CD14-positive monocyte (primary cell): ENCODE measurements around the gene SLC5A5. TPM values are rescaled to one million over a fixed set of nuclear protein-coding genes. Genes with fewer than 3 reads are reported as not detected.

Source experiments
- DNase-seq, 3 donors: peaks; one replicate each; pipeline ENCODE4 v3.0.0-alpha.2; 2011 to 2022
- H2AFZ ChIP-seq: 2 replicates; pipeline ENCODE4 v1.6.0; 2012; ENCODE audit warnings: mild to moderate bottlenecking, low read depth, low read length, inconsistent platforms; ENCODE audit not compliant: insufficient read depth, poor library complexity, severe bottlenecking
- H3K27ac ChIP-seq, 2 donors: 1 replicate in 1 of 2; 2 replicates in 1 of 2; pipeline ENCODE4 v1.5.1; 2012 to 2013; ENCODE audit warnings: low read length in 2 of 2, control low read depth in 1 of 2, inconsistent platforms in 1 of 2, low read depth in 1 of 2, mild to moderate bottlenecking in 1 of 2
- H3K27me3 ChIP-seq, 2 donors: one replicate each; pipeline versions ENCODE4 v1.6.0 to v1.6.1; 2011 to 2013; ENCODE audit warnings: low read length in 2 of 2; ENCODE audit not compliant: control insufficient read depth in 2 of 2, insufficient read depth in 2 of 2
- H3K36me3 ChIP-seq, 2 donors: replicated peaks in 1 of 2; 1 replicate in 1 of 2; 2 replicates in 1 of 2; pipeline versions ENCODE4 v1.5.1 to v1.6.1; 2012 to 2013; ENCODE audit warnings: low read length in 2 of 2, control low read depth in 1 of 2, inconsistent platforms in 1 of 2, mild to moderate bottlenecking in 1 of 2; ENCODE audit not compliant: insufficient read depth in 2 of 2, control insufficient read depth in 1 of 2
- H3K4me1 ChIP-seq, 2 donors: 1 replicate in 1 of 2; 2 replicates in 1 of 2; pipeline versions ENCODE4 v1.5.1 to v1.6.1; 2012 to 2013; ENCODE audit warnings: low read length in 2 of 2, control low read depth in 1 of 2, inconsistent platforms in 1 of 2, mild to moderate bottlenecking in 1 of 2, moderate library complexity in 1 of 2; ENCODE audit not compliant: insufficient read depth in 2 of 2, control insufficient read depth in 1 of 2
- H3K4me2 ChIP-seq: replicated peaks from 2 replicates; pipeline ENCODE3; 2012; ENCODE audit warnings: low read length, moderate library complexity, mild to moderate bottlenecking; ENCODE audit not compliant: poor library complexity, severe bottlenecking; ENCODE audit errors: extremely low read depth
- H3K4me3 ChIP-seq, 3 experiments: fragments of 200-600 bp in 1 of 3; sonication (generic) in 1 of 3; replicated peaks in 1 of 3; 1 replicate in 2 of 3; 2 replicates in 1 of 3; pipeline ENCODE4 v1.5.1; 2011 to 2013; ENCODE audit warnings: low read length in 3 of 3, mild to moderate bottlenecking in 3 of 3, control low read depth in 2 of 3, low read depth in 2 of 3, inconsistent platforms in 1 of 3, moderate library complexity in 1 of 3
- H3K79me2 ChIP-seq: 2 replicates; pipeline ENCODE4 v1.6.0; 2012; ENCODE audit warnings: mild to moderate bottlenecking, control low read depth, inconsistent platforms, low read length, moderate library complexity; ENCODE audit not compliant: insufficient read depth
- H3K9ac ChIP-seq: 2 replicates; pipeline ENCODE4 v1.6.0; 2017; ENCODE audit warnings: low read length, mild to moderate bottlenecking; ENCODE audit not compliant: insufficient read depth, poor library complexity, severe bottlenecking
- H3K9me3 ChIP-seq, 2 donors: replicated peaks in 1 of 2; 1 replicate in 1 of 2; 2 replicates in 1 of 2; pipeline versions ENCODE4 v1.5.1 to v1.6.1; 2012 to 2013; ENCODE audit warnings: low read length in 2 of 2, control low read depth in 1 of 2; ENCODE audit not compliant: control insufficient read depth in 1 of 2, insufficient read depth in 1 of 2
- H4K20me1 ChIP-seq: 2 replicates; pipeline ENCODE4 v1.6.0; 2012; ENCODE audit warnings: mild to moderate bottlenecking, low read length, control low read depth, moderate library complexity; ENCODE audit not compliant: insufficient read depth
- H3K27ac Mint-ChIP-seq, 7 donors: one replicate each; pipeline ENCODE4 v1.8.0; 2020; ENCODE audit warnings: mild to moderate bottlenecking in 7 of 7, mixed read lengths in 7 of 7, moderate library complexity in 6 of 7, inconsistent platforms in 2 of 7
- H3K27me3 Mint-ChIP-seq, 3 donors: one replicate each; pipeline ENCODE4 v1.8.0; 2021 to 2022; ENCODE audit warnings: low read depth in 3 of 3, mild to moderate bottlenecking in 3 of 3, mixed read lengths in 3 of 3, moderate library complexity in 3 of 3, inconsistent platforms in 1 of 3
- H3K36me3 Mint-ChIP-seq, 2 donors: one replicate each; pipeline ENCODE4 v1.8.0; 2020; ENCODE audit warnings: mixed read lengths in 2 of 2, inconsistent platforms in 1 of 2, mild to moderate bottlenecking in 1 of 2
- H3K4me1 Mint-ChIP-seq: one replicate; pipeline ENCODE4 v1.8.0; 2020; ENCODE audit warnings: mild to moderate bottlenecking, mixed read lengths
- H3K4me3 Mint-ChIP-seq, 2 donors: one replicate each; pipeline ENCODE4 v1.8.0; 2020; ENCODE audit warnings: mild to moderate bottlenecking in 2 of 2, mixed read lengths in 2 of 2, moderate library complexity in 1 of 2
- H3K9me3 Mint-ChIP-seq, 7 donors: one replicate each; pipeline ENCODE4 v1.8.0; 2020 to 2022; ENCODE audit warnings: mixed read lengths in 7 of 7, mild to moderate bottlenecking in 6 of 7, moderate library complexity in 6 of 7, inconsistent platforms in 2 of 7
- WGBS: methylation state at CpG from one replicate; pipeline ENCODE4 v1.1.5; 2013; ENCODE audit warnings: missing lambda C conversion rate; ENCODE audit not compliant: insufficient coverage; 5-methylcytosine and 5-hydroxymethylcytosine counted together
- intact Hi-C, 2 donors: fragments of 100-400 bp; cut with micrococcal nuclease; formaldehyde crosslinking; loops; one replicate each; pipeline versions ENCODE4 v1.15.0 to v1.15.1; 2023
- polyA plus RNA-seq, 3 donors: library from polyadenylated mRNA; depleted of rRNA in 1 of 3; unstranded in 2 of 3; stranded (reverse) in 1 of 3; fragments of 300-500 nt in 2 of 3; fragments of >200 nt in 1 of 3; fragmentation: Illumina TruSeq in 2 of 3; gene quantifications; 1 replicate in 2 of 3; 2 replicates in 1 of 3; pipeline ENCODE4 v1.2.3, GENCODE V29; 2012 to 2021
- TF ChIP-seq, protein P1 (sequence below): fragments of 200-600 bp; IDR thresholded peaks from one replicate; pipeline ENCODE4 v1.8.0; 2022; ENCODE audit warnings: antibody characterized with exemption, mild to moderate bottlenecking

SLC5A5 gene
- polyA plus RNA-seq, 3 donors = 0.03 TPM; not detected in 2

DNA sequence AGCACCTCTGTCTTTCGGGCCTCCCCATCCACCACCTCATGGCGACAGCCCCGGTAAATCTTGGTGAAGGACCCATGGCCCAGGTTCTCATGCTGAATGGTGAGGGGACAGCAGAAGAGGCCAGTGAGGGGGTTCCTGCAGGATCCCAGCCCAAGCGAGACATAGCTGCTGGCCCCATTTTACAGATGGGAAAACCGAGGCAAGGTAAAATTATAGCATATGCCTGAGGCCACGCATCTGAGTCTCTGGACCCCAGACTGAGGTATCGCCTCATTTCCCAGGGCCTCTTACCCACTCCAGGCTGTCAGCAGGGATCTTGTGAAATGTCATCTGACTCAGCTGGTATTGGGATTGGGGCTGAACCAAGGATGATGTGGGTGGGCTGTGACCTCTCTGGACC lies 33.8 kb upstream of the SLC5A5 start:
- H3K79me2 ChIP-seq = no peaks in the 10 kb centered on the region
- H3K9ac ChIP-seq = no peak overlapping the region
- Mint-ChIP-seq H3K36me3 (peaks cover 71 to 94% of the 10 kb centered on the region in 2 donors), H3K4me1 (peaks cover under 1% of the 10 kb centered on the region), H3K4me3 (no peak overlapping the region), H3K27me3 (peaks cover 0 to 4% (median 0%) of the 10 kb centered on the region in 3 donors), H3K27ac (no peak overlapping the region), H3K9me3 (no peaks in the 10 kb centered on the region)
- no peak overlapping the region for H3K4me2 ChIP-seq
- no peak overlapping the region for H3K4me3 ChIP-seq
- H3K4me1 ChIP-seq = peaks cover under 1 to 3% of the 10 kb centered on the region in 2 donors
- H4K20me1 ChIP-seq = peaks cover 7% of the 10 kb centered on the region
- no peaks in the 10 kb centered on the region for H3K27me3 ChIP-seq
- no peak for DNase-seq
- H3K9me3 ChIP-seq = no peaks in the 10 kb centered on the region
- no peak overlapping the region for H2AFZ ChIP-seq
- peaks cover 59 to 86% of the 10 kb centered on the region in 2 donors for H3K36me3 ChIP-seq
- 100% methylated on average over 3 of the region's 7 CpGs for WGBS
- no peak overlapping the region for H3K27ac ChIP-seq
- intact Hi-C loops = loop anchor here in 1 of 2 donors (5.0 kb wide), 1 partner anchor 36 kb away; no protein-coding TSS in a partner anchor
- TF ChIP-seq, protein P1, sequence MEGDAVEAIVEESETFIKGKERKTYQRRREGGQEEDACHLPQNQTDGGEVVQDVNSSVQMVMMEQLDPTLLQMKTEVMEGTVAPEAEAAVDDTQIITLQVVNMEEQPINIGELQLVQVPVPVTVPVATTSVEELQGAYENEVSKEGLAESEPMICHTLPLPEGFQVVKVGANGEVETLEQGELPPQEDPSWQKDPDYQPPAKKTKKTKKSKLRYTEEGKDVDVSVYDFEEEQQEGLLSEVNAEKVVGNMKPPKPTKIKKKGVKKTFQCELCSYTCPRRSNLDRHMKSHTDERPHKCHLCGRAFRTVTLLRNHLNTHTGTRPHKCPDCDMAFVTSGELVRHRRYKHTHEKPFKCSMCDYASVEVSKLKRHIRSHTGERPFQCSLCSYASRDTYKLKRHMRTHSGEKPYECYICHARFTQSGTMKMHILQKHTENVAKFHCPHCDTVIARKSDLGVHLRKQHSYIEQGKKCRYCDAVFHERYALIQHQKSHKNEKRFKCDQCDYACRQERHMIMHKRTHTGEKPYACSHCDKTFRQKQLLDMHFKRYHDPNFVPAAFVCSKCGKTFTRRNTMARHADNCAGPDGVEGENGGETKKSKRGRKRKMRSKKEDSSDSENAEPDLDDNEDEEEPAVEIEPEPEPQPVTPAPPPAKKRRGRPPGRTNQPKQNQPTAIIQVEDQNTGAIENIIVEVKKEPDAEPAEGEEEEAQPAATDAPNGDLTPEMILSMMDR = no peak

DNA sequence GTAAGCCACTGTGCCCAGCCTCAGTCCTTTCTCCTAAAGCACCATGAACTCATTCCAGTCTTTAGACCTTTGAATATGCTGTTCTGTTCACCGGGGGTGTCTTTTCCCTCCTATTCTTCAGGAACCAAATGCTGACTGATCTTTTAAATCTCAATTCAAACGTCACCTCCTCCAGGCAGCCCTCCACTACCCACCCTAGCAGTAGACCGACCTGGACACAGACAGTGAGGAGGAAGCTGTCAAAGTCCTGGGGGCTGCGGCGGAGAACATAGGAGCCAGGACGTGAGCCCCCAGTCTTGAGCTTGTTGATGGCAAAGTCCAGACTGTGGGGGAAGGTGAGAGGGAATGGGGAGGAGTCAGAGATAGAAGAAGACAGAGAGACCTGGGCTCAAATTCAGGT lies 31.7 kb upstream of the SLC5A5 start:
- peaks cover 48 to 76% of the 10 kb centered on the region in 2 donors for H3K36me3 ChIP-seq
- peaks cover 73 to 92% of the 10 kb centered on the region in 2 donors for H3K36me3 Mint-ChIP-seq
- H3K4me2 ChIP-seq = no peak overlapping the region
- no peak overlapping the region for H2AFZ ChIP-seq
- no peak for DNase-seq
- H3K9me3 ChIP-seq = no peaks in the 10 kb centered on the region
- intact Hi-C loops = no loop called here
- peaks cover 0 to 6% (median 0%) of the 10 kb centered on the region in 3 donors for H3K27me3 Mint-ChIP-seq
- no peaks in the 10 kb centered on the region for H3K27me3 ChIP-seq
- peaks cover 17% of the 10 kb centered on the region for H3K4me1 Mint-ChIP-seq
- no peak overlapping the region for H3K27ac ChIP-seq
- no peak overlapping the region for H3K9ac ChIP-seq
- peaks cover 11 to 17% of the 10 kb centered on the region in 2 donors for H3K4me1 ChIP-seq
- WGBS = 100% methylated on average over 1 of the region's 6 CpGs
- H3K79me2 ChIP-seq = no peaks in the 10 kb centered on the region
- H3K9me3 Mint-ChIP-seq = no peaks in the 10 kb centered on the region
- H3K27ac Mint-ChIP-seq = no peak overlapping the region
- H4K20me1 ChIP-seq = peaks cover 17% of the 10 kb centered on the region
- no peak overlapping the region for H3K4me3 Mint-ChIP-seq
- TF ChIP-seq, protein P1 = no peak
- H3K4me3 ChIP-seq = no peak overlapping the region
